ENCODE measurements around the gene S100B. TPM values are rescaled to one million over a fixed set of nuclear protein-coding genes. Genes with fewer than 3 reads are reported as not detected.

S100B gene
- total RNA-seq, 4 donors from 2014 or later, result 260 to 1,153 (median 828) TPM

DNA sequence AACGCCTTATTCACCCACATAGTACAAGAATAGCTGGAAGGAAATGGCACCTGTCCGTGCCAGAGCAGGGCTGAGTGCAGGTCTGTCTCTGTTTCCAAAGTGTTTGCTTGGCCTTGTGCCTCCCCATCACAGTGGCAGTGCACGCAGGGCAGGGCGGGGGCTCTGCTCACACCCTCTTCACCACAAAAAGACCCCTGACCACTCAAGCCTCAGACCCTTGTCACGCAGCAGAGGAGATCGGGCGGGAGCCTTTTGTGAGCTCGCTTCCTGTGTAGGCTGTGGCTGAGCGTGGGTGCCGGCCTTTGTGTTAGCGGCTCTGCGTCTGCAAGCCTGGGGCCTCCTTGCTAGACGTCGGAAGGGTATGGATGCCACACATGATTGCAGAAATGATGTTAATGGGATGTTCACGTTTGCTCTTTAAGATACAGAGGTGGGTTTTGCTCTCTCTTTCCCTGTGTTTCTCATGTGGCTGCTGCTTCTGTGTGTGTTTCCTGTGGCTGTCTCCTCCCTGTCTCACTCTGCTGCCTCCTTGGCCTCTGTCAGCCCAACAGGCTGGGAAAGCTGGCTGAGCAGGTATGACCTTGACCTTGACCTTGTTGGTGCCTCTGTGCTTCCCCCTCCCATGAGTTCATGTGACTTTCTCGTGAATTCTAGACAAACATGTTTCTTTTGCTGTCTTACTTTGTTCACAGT is 45.4 kb downstream of the S100B start:
- Histone ChIP-seq H3K4me1 (no peaks in the 10 kb centered on the region), H3K36me3 (peaks cover 0 to 94% (median 16%) of the 10 kb centered on the region in 3 donors), H3K27me3 (no peaks in the 10 kb centered on the region), H3K4me3 (peak overlapping the region in 1 of 4 donors; percentile 3), H3K27ac (peak overlapping the region in 1 of 4 donors; percentile 22), H3K9me3 (no peaks in the 10 kb centered on the region)
- no peak for DNase-seq (ENCODE audit: low spot score in 2 of 2)
- TF ChIP-seq EP300 (IDR thresholded peaks at IDR 0.05), result no peak
- TF ChIP-seq POLR2A (IDR thresholded peaks at IDR 0.05), result no peak
- TF ChIP-seq CTCF (IDR thresholded peaks at IDR 0.05), result no peak
- 53 to 69% methylated on average over 16 of the region's 16 CpGs for WGBS, 2 donors

DNA sequence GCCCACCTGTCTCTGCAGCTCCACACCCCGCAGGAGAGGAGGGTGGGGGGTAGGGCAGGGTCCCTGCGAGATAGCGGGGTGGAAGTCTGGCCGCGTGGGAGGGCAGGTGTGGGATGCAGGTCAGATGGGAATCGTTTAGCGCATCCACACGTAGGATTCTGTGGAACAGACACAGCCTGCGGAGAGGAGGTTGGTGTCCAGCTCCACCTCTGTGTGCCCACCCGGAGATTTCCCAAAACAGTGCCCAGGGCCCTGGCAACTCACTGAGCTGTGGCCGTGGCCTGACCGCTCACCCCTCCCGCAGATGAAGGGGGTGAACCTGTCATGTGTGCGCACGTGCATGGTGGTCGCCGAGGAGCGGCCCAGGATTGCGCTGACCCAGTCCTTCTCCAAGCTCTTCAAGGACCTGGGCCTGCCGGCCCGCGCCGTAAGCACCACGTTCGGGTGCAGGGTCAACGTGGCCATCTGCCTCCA is 46.9 kb downstream of the S100B start:
- H3K9me3 ChIP-seq, result no peaks in the 10 kb centered on the region
- H3K4me1 ChIP-seq, result no peaks in the 10 kb centered on the region
- WGBS, 2 donors, result 85 to 88% methylated on average over 21 to 24 of the region's 26 CpGs
- no peak for TF ChIP-seq CTCF (IDR thresholded peaks at IDR 0.05)
- no peak overlapping the region for H3K27ac ChIP-seq
- peaks cover 0 to 94% (median 20%) of the 10 kb centered on the region in 3 donors for H3K36me3 ChIP-seq
- H3K4me3 ChIP-seq, result no peak overlapping the region
- DNase-seq (ENCODE audit: low spot score in 2 of 2), result no peak
- no peaks in the 10 kb centered on the region for H3K27me3 ChIP-seq

GRCh38 chr21:46557469-46557868 is 47.4 kb downstream of the S100B start:
- no peak for TF ChIP-seq POLR2A (IDR thresholded peaks at IDR 0.05)
- TF ChIP-seq EP300 (IDR thresholded peaks at IDR 0.05), result no peak
- TF ChIP-seq CTCF (IDR thresholded peaks at IDR 0.05), result no peak
- Histone ChIP-seq H3K4me1 (no peaks in the 10 kb centered on the region), H3K27ac (no peak overlapping the region), H3K27me3 (no peaks in the 10 kb centered on the region), H3K36me3 (peaks cover 0 to 94% (median 20%) of the 10 kb centered on the region in 3 donors), H3K4me3 (no peak overlapping the region), H3K9me3 (no peaks in the 10 kb centered on the region)
- 86 to 88% methylated on average over 14 of the region's 14 CpGs for WGBS, 2 donors
- DNase-seq (ENCODE audit: low spot score in 2 of 2), result no peak

DNA sequence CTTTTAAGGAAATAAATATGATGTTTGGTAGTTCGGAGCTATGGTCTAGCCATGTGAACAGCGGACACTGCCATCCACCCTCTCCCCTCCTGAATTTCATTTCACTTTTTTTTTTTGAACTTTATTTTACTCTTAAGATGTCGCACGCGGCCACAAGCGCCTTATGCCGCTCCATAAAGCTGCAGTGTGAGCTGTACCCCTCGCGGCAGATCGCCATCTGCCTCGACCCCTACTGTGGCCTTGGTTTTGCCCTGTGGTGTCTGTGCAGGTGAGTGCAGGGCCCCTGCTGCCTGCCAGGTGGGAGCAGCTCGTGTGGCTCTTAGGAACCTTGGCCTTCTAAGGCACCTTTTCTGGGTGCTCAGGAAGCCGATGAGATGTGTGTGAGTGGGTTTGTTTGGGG is 48.1 kb downstream of the S100B start:
- TF ChIP-seq EP300 (IDR thresholded peaks at IDR 0.05) (no peak), CTCF (IDR thresholded peaks at IDR 0.05) (no peak), POLR2A (IDR thresholded peaks at IDR 0.05) (no peak)
- Histone ChIP-seq H3K36me3 (peaks cover 0 to 94% (median 18%) of the 10 kb centered on the region in 3 donors), H3K27me3 (no peaks in the 10 kb centered on the region), H3K9me3 (no peaks in the 10 kb centered on the region), H3K27ac (no peak overlapping the region), H3K4me3 (no peak overlapping the region), H3K4me1 (no peaks in the 10 kb centered on the region)
- WGBS, 2 donors, result 92 to 95% methylated on average over 13 of the region's 13 CpGs
- DNase-seq (ENCODE audit: low spot score in 2 of 2), result no peak

GRCh38 chr21:46555678-46556077 is 49.2 kb downstream of the S100B start:
- peaks cover 0 to 90% (median 13%) of the 10 kb centered on the region in 3 donors for H3K36me3 ChIP-seq
- WGBS, 2 donors, result 95 to 97% methylated on average over 16 of the region's 16 CpGs
- no peaks in the 10 kb centered on the region for H3K27me3 ChIP-seq
- H3K4me1 ChIP-seq, result no peaks in the 10 kb centered on the region
- no peak overlapping the region for H3K27ac ChIP-seq
- TF ChIP-seq POLR2A (IDR thresholded peaks at IDR 0.05) (no peak), EP300 (IDR thresholded peaks at IDR 0.05) (no peak), CTCF (IDR thresholded peaks at IDR 0.05) (no peak)
- H3K4me3 ChIP-seq, result no peak overlapping the region
- DNase-seq (ENCODE audit: low spot score in 2 of 2), result no peak
- H3K9me3 ChIP-seq, result no peaks in the 10 kb centered on the region

Measured in tibial nerve (tissue), 4 donors.